Transverse colon (tissue), 4 donors: ENCODE results near the gene MRPL9. TPM values are rescaled to one million over a fixed set of nuclear protein-coding genes. Genes with fewer than 3 reads are reported as not detected.

Experiments
- DNase-seq: peaks from one replicate; pipeline ENCODE4 v3.0.0-alpha.2; 2019
- H3K27ac ChIP-seq, 4 donors: fragments of 200-600 bp; sonication (generic); 2 replicates each; pipeline ENCODE4 v1.5.1; 2016 to 2018; ENCODE audit warnings: inconsistent platforms in 4 of 4
- H3K27me3 ChIP-seq: fragments of 200-600 bp; sonication (generic); 2 replicates; pipeline ENCODE4 v1.5.1; 2017; ENCODE audit warnings: inconsistent platforms
- H3K36me3 ChIP-seq, 4 donors: fragments of 200-600 bp; sonication (generic); 2 replicates each; pipeline ENCODE4 v1.5.1; 2017 to 2019; ENCODE audit warnings: inconsistent platforms in 4 of 4
- H3K4me1 ChIP-seq, 4 donors: fragments of 200-600 bp; sonication (generic); 2 replicates each; pipeline ENCODE4 v1.5.1; 2017 to 2020; ENCODE audit warnings: inconsistent platforms in 4 of 4
- H3K4me3 ChIP-seq, 4 donors: fragments of 200-600 bp; sonication (generic); 1 replicate in 1 of 4; 2 replicates in 3 of 4; pipeline versions ENCODE4 v1.5.1 to v1.6.1; 2017 to 2019; ENCODE audit warnings: inconsistent platforms in 4 of 4
- H3K9me3 ChIP-seq, 2 donors: fragments of 200-600 bp; sonication (generic); 2 replicates each; pipeline ENCODE4 v1.5.1; 2017 to 2019; ENCODE audit warnings: inconsistent platforms in 2 of 2
- CTCF ChIP-seq, 5 experiments: fragments of 200-600 bp in 3 of 5; fragments of 450-650 bp in 2 of 5; sonication (generic) in 3 of 5; IDR thresholded peaks; 1 replicate in 2 of 5; 2 replicates in 3 of 5; pipeline ENCODE4 v1.5.1; 2016 to 2017; ENCODE audit warnings: antibody characterized with exemption in 5 of 5, inconsistent platforms in 3 of 5, mild to moderate bottlenecking in 2 of 5, moderate library complexity in 1 of 5
- EP300 ChIP-seq: sonication (generic); formaldehyde crosslinking; IDR thresholded peaks from one replicate; pipeline ENCODE4 v1.6.1; 2017; ENCODE audit warnings: antibody characterized with exemption, low read depth
- POLR2A ChIP-seq: fragments of 450-650 bp; IDR thresholded peaks from one replicate; pipeline ENCODE4 v1.6.1; 2016; ENCODE audit warnings: antibody characterized with exemption, mild to moderate bottlenecking, moderate library complexity
- POLR2AphosphoS5 ChIP-seq, 3 donors: sonication (generic); formaldehyde crosslinking; IDR thresholded peaks; one replicate each; pipeline ENCODE4 v1.6.1; 2016; ENCODE audit warnings: antibody characterized with exemption in 3 of 3
- WGBS, 2 donors: methylation state at CpG; one replicate each; pipeline ENCODE4 v1.1.5; 2018; ENCODE audit warnings: low coverage in 1 of 2; 5-methylcytosine and 5-hydroxymethylcytosine counted together
- in situ Hi-C, 4 donors: fragments of 200-750 bp; cut with MboI; loops; one replicate each; pipeline versions ENCODE4 v1.15.0 to v1.15.1; 2017; ENCODE audit warnings: low sequenced_read_pairs in 3 of 4, low pct_ligation_motif_present in 1 of 4, low pct_unique_long_range_greater_than_20kb in 1 of 4
- intact Hi-C: fragments of 100-400 bp; cut with DNase I; formaldehyde crosslinking; loops from one replicate; pipeline ENCODE4 v1.15.1; 2023; ENCODE audit warnings: low total_unique reads
- total RNA-seq, 4 donors: library from RNA; depleted of rRNA; stranded (reverse); fragments of >200 nt; gene quantifications; one replicate each; pipeline ENCODE4 v1.1.0, GENCODE V29; 2016

The MRPL9 gene
- total RNA-seq, 4 donors from 2014 or later, result 20.2 to 138 (median 40.1) TPM

- no peaks in the 10 kb centered on the region for H3K9me3 ChIP-seq
- DNase-seq, result no peak
- no peak overlapping the region for H3K4me3 ChIP-seq
- 63% methylated on average over 8 of the region's 8 CpGs; no CpG with 5 or more reads in 1 of the 2 donors for WGBS, 2 donors
- no peak overlapping the region for H3K27ac ChIP-seq
- H3K36me3 ChIP-seq, result no peaks in the 10 kb centered on the region
- H3K4me1 ChIP-seq, result no peaks in the 10 kb centered on the region
- in situ Hi-C loops, result no loop called here
- intact Hi-C loops, result no loop called here
- TF ChIP-seq POLR2A (no peak), EP300 (no peak), CTCF (IDR thresholded peaks at IDR 0.05) (no peak), POLR2AphosphoS5 (IDR thresholded peaks at IDR 0.05) (no peak)
- H3K27me3 ChIP-seq, result peaks cover 3% of the 10 kb centered on the region
These were observed 37.5 kb upstream of the MRPL9 start for GRCh38 chr1:151800830-151801229.

GRCh38 chr1:151799179-151800022 lies 36.1 kb upstream of the MRPL9 start:
- no peak for TF ChIP-seq POLR2AphosphoS5 (IDR thresholded peaks at IDR 0.05)
- TF ChIP-seq EP300, result no peak
- TF ChIP-seq POLR2A, result no peak
- no peak for TF ChIP-seq CTCF (IDR thresholded peaks at IDR 0.05)
- no peak for DNase-seq
- peaks cover 3% of the 10 kb centered on the region for H3K27me3 ChIP-seq
- intact Hi-C loops, result no loop called here
- no peak overlapping the region for H3K27ac ChIP-seq
- in situ Hi-C loops, result no loop called here
- H3K4me1 ChIP-seq, result no peaks in the 10 kb centered on the region
- H3K9me3 ChIP-seq, result no peaks in the 10 kb centered on the region
- WGBS, 2 donors, result 70 to 80% methylated on average over 2 to 9 of the region's 9 CpGs
- no peaks in the 10 kb centered on the region for H3K36me3 ChIP-seq
- no peak overlapping the region for H3K4me3 ChIP-seq

- peaks cover 3% of the 10 kb centered on the region for H3K27me3 ChIP-seq
- no peaks in the 10 kb centered on the region for H3K36me3 ChIP-seq
- WGBS, 2 donors, result 90 to 97% methylated on average over 2 to 5 of the region's 5 CpGs
- H3K9me3 ChIP-seq, result no peaks in the 10 kb centered on the region
- TF ChIP-seq EP300, result no peak
- TF ChIP-seq POLR2A, result no peak
- TF ChIP-seq POLR2AphosphoS5 (IDR thresholded peaks at IDR 0.05), result no peak
- no peak for TF ChIP-seq CTCF (IDR thresholded peaks at IDR 0.05)
- H3K4me1 ChIP-seq, result no peaks in the 10 kb centered on the region
- DNase-seq, result no peak
- no peak overlapping the region for H3K27ac ChIP-seq
- H3K4me3 ChIP-seq, result no peak overlapping the region
- in situ Hi-C loops (no loop called here), intact Hi-C loops (no loop called here)
These were observed 35.3 kb upstream of the MRPL9 start for GRCh38 chr1:151798571-151798970.

- 0% methylated on average over 14 to 41 of the region's 52 CpGs for WGBS, 2 donors
- H3K9me3 ChIP-seq, result no peaks in the 10 kb centered on the region
- no peaks in the 10 kb centered on the region for H3K36me3 ChIP-seq
- peak overlapping the region; percentile 59 to 93 (median 72) for H3K4me3 ChIP-seq
- H3K27ac ChIP-seq, result peak overlapping the region; percentile 82 to 87 (median 84)
- DNase-seq, result peak; percentile 48
- intact Hi-C loops, result no loop called here
- H3K4me1 ChIP-seq, result peaks cover 0 to 19% (median 7%) of the 10 kb centered on the region in 4 donors
- TF ChIP-seq POLR2AphosphoS5 (IDR thresholded peaks at IDR 0.05) (no peak), CTCF (IDR thresholded peaks at IDR 0.05) (no peak)
- no peaks in the 10 kb centered on the region for H3K27me3 ChIP-seq
- in situ Hi-C loops, result no loop called here
These were observed 27.8 kb upstream of the MRPL9 start for GRCh38 chr1:151790940-151791651.
